ENCODE results near the gene DCAF12.

DNA sequence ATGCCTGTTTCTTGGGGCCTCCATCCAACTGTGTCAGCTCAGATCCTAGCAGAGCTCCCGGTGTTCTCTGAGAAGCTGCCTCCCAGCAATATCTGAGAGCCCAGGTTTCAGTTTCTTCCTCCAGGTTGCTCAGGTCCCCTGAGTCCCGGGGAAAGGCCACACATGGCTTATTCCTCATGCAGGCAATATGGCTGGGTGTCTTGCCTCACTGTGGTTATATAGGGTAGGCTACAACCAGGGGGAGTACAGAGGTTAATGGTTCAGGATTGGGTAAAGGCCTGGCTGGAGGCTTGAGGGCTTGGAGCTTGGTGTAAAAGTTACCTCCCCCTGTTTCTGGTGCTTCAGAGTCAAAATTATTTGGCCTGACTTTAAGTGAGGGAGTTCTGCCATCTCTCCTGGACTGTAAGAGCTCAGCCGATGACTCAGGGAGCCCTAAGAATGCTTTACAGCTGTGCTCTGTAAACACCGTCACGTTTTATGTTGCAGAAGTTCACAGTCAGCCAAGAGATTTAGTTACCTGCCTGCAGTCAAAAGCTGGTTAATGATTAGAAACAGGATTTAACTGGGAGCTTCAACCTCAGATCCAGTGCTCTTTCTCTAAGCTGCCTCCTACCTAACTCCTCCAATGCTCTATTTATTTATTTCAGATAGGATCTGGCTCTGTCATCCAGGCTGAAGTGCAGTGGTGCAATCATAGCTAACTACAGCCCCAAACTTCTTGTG lies 53.5 kb downstream of the DCAF12 start:
- TF ChIP-seq, protein P1, sequence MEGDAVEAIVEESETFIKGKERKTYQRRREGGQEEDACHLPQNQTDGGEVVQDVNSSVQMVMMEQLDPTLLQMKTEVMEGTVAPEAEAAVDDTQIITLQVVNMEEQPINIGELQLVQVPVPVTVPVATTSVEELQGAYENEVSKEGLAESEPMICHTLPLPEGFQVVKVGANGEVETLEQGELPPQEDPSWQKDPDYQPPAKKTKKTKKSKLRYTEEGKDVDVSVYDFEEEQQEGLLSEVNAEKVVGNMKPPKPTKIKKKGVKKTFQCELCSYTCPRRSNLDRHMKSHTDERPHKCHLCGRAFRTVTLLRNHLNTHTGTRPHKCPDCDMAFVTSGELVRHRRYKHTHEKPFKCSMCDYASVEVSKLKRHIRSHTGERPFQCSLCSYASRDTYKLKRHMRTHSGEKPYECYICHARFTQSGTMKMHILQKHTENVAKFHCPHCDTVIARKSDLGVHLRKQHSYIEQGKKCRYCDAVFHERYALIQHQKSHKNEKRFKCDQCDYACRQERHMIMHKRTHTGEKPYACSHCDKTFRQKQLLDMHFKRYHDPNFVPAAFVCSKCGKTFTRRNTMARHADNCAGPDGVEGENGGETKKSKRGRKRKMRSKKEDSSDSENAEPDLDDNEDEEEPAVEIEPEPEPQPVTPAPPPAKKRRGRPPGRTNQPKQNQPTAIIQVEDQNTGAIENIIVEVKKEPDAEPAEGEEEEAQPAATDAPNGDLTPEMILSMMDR (IDR thresholded peaks at IDR 0.05) = no peak
- TF ChIP-seq POLR2A (IDR thresholded peaks at IDR 0.05) = no peak
- no peak for TF ChIP-seq EP300 (IDR thresholded peaks at IDR 0.05)
- peak in 2 of 3 donors; percentile 11 to 77 for TF ChIP-seq POLR2AphosphoS5 (IDR thresholded peaks at IDR 0.05)
